ENCODE results near the gene C16orf78. TPM values are rescaled to one million over a fixed set of nuclear protein-coding genes. Genes with fewer than 3 reads are reported as not detected.
A peak's percentile ranks its signal among the peaks of the same experiment; 100 is the strongest.
"Not testable (repeated sequence)": the region's sequence is repeated elsewhere in the genome, so short reads cannot be mapped to it uniquely, and the experiment has no call there.

C16orf78 gene
- polyA plus RNA-seq, 3 donors: not detected

- DNase-seq (ENCODE audit: low read depth in 3 of 3, low spot score in 2 of 3): no peak
Measured at GRCh38 chr16:49349446-49350168, 24.0 kb upstream of the C16orf78 start.

- DNase-seq (ENCODE audit: low read depth in 3 of 3, low spot score in 2 of 3): peak; percentile 0 to 19 (median 13)
Measured at GRCh38 chr16:49350265-49351095, 23.1 kb upstream of the C16orf78 start.

- DNase-seq (ENCODE audit: low read depth in 3 of 3, low spot score in 2 of 3): no peak
Measured at GRCh38 chr16:49351096-49351487, 22.5 kb upstream of the C16orf78 start.

GRCh38 chr16:49352892-49353291 is 20.7 kb upstream of the C16orf78 start:
- no peak for DNase-seq (ENCODE audit: low read depth in 3 of 3, low spot score in 2 of 3)

GRCh38 chr16:49353680-49354079 is 19.9 kb upstream of the C16orf78 start:
- DNase-seq (ENCODE audit: low read depth in 3 of 3, low spot score in 2 of 3): no peak

GRCh38 chr16:49354101-49354500 is 19.5 kb upstream of the C16orf78 start:
- no peak for DNase-seq (ENCODE audit: low read depth in 3 of 3, low spot score in 2 of 3)

GRCh38 chr16:49354991-49355390 is 18.6 kb upstream of the C16orf78 start:
- no peak for DNase-seq (ENCODE audit: low read depth in 3 of 3, low spot score in 2 of 3)

GRCh38 chr16:49355933-49356665 is 17.5 kb upstream of the C16orf78 start:
- DNase-seq (ENCODE audit: low read depth in 3 of 3, low spot score in 2 of 3): no peak

GRCh38 chr16:49356728-49357488 is 16.7 kb upstream of the C16orf78 start:
- DNase-seq (ENCODE audit: low read depth in 3 of 3, low spot score in 2 of 3): no peak

- DNase-seq (ENCODE audit: low read depth in 3 of 3, low spot score in 2 of 3): no peak
Measured at GRCh38 chr16:49359591-49359990, 14.0 kb upstream of the C16orf78 start.

GRCh38 chr16:49361731-49362130 is 11.9 kb upstream of the C16orf78 start:
- DNase-seq (ENCODE audit: low read depth in 3 of 3, low spot score in 2 of 3): not testable (repeated sequence)

GRCh38 chr16:49362230-49362629 is 11.4 kb upstream of the C16orf78 start:
- DNase-seq (ENCODE audit: low read depth in 3 of 3, low spot score in 2 of 3): no peak

- no peak for DNase-seq (ENCODE audit: low read depth in 3 of 3, low spot score in 2 of 3)
Measured at GRCh38 chr16:49365711-49366509, 7.7 kb upstream of the C16orf78 start.

- DNase-seq (ENCODE audit: low read depth in 3 of 3, low spot score in 2 of 3): no peak
Measured at GRCh38 chr16:49366669-49367068, 6.9 kb upstream of the C16orf78 start.

- no peak for DNase-seq (ENCODE audit: low read depth in 3 of 3, low spot score in 2 of 3)
Measured at GRCh38 chr16:49369651-49370611, 3.7 kb upstream of the C16orf78 start.

GRCh38 chr16:49376206-49376605 is 2.6 kb downstream of the C16orf78 start:
- DNase-seq (ENCODE audit: low read depth in 3 of 3, low spot score in 2 of 3): no peak

GRCh38 chr16:49377196-49377755 is 3.7 kb downstream of the C16orf78 start:
- DNase-seq (ENCODE audit: low read depth in 3 of 3, low spot score in 2 of 3): no peak

GRCh38 chr16:49378238-49378637 is 4.6 kb downstream of the C16orf78 start:
- no peak for DNase-seq (ENCODE audit: low read depth in 3 of 3, low spot score in 2 of 3)
